Measurements from ENCODE around the gene SARNP. TPM values are rescaled to one million over a fixed set of nuclear protein-coding genes. Genes with fewer than 3 reads are reported as not detected.
"Not testable (repeated sequence)": the region's sequence is repeated elsewhere in the genome, so short reads cannot be mapped to it uniquely, and the experiment has no call there.

The SARNP gene
- polyA plus RNA-seq (2013), result 76.2 TPM

DNA sequence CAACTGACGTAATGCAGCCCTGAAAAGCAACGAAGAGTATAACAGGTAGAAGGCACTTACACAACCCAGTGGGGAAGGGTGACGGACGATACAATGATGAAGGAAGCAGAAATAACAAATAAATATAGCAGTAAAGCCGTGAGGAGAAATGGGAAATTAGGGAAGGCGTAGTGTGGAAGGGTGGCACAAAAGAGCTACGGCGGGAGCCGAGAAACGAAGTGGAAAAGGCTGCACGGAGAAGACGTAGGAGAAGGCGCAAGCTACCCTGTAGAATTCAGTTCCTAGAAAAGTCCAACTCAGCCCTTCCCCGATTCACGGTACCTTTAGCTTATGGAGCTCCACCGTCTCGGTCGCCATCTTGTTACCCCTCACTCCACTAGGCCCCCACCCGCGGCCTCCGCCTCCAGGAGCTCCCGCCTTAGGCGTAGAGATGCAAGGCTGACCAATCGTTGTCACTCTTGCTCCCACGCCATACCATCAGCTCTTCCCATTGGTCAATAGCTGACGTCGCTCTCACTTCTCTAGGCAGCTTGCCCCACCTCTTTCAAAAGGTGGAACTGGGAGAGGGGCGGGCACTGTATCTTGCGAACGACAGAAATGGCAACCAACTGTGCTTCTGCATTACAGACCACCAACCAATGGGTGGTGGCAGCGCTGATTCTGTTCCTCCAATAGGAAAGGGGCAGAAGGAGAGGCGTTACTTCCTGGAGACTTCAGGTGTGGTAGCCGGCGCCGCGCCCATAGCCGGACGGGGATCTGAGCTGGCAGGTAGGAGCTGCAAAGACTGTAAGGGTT lies at the start of gene SARNP, which contains the start of gene ORMDL2:
SARNP (minus strand) TSS at position 380 of the 795 bp plus-strand sequence; CDS start at position 357, 23 bp downstream.
ORMDL2 (plus strand) TSS at position 697 of the 795 bp plus-strand sequence. CDS start 959 bp downstream, outside the sequence.
- peaks cover 14 to 27% (median 19%) of the 10 kb centered on the region in 4 experiments for H3K4me1 ChIP-seq (ENCODE audit: control extremely low read depth in 1 of 4, control insufficient read depth in 4 of 4, insufficient read depth in 4 of 4, low read length in 3 of 4)
- WGBS (ENCODE audit: insufficient coverage), result 0% methylated on average over 35 of the region's 38 CpGs

DNA sequence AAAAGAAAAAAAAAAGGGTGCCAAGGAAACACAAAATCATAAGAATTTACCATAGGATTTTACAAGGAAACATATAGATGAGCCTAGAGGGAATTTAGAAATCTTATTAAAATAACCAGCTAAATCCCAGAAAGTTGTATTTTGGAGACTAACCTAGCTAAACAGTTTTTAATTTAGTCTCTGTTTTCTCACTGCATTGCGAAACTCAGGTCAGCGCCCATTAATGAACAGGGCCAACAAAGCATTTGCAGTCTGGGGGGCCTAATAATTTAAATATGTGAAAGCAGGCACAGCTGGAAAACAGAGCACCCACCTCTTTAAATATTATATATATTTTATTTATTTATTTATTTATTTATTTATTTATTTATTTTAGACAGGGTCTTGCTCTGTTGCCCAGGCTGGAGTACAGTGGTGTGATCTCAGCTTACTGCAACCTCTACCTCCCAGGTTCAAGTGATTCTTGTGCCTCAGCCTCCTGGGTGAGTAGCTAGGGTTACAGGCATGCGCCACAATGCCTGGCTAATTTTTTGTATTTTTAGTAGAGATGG lies 49.0 kb upstream of the SARNP start:
- DNase-seq; H3K27me3 ChIP-seq (replicated peaks in 2 of 5; ENCODE audit: control insufficient read depth in 4 of 5, insufficient read depth in 5 of 5, low read length in 4 of 5); POLR2A ChIA-PET; H3K27ac ChIP-seq (ENCODE audit: insufficient read depth in 1 of 2, low read depth in 1 of 2, low read length in 2 of 2, poor library complexity in 1 of 2, severe bottlenecking in 2 of 2); H3K36me3 ChIP-seq (ENCODE audit: control insufficient read depth in 4 of 4, insufficient read depth in 4 of 4, low read length in 3 of 4); H3K4me3 ChIP-seq (ENCODE audit: control insufficient read depth in 1 of 7, extremely low read depth in 1 of 7, insufficient read depth in 4 of 7, low read depth in 2 of 7, low read length in 6 of 7); CTCF ChIA-PET; H3K4me1 ChIP-seq (ENCODE audit: control extremely low read depth in 1 of 4, control insufficient read depth in 4 of 4, insufficient read depth in 4 of 4, low read length in 3 of 4): not testable (repeated sequence)
- 100% methylated on average over 1 of the region's 3 CpGs for WGBS (ENCODE audit: insufficient coverage)
- H3K9me3 ChIP-seq (ENCODE audit: control extremely low read depth in 1 of 5, control insufficient read depth in 4 of 5, insufficient read depth in 2 of 5, low read depth in 1 of 5, low read length in 4 of 5), result peaks cover 0 to 18% (median 4%) of the 10 kb centered on the region in 5 experiments

More for the DNA sequence above, at the start of gene SARNP, which contains the start of gene ORMDL2:
- H3K36me3 ChIP-seq (ENCODE audit: control insufficient read depth in 4 of 4, insufficient read depth in 4 of 4, low read length in 3 of 4), result peaks cover 15 to 56% (median 34%) of the 10 kb centered on the region in 4 experiments
- ChIA-PET CTCF (interaction anchor here (0.8 to 2.1 kb wide), 16 partner anchors 10 to 221 kb away, joined by 3 to 12 read pairs (median 4); partner anchors contain the start of gene DNAJC14), POLR2A (interaction anchor here (0.6 to 3.8 kb wide), 4 partner anchors 12 to 756 kb away, joined by 3 to 22 read pairs (median 3); partner anchors contain the start of gene DNAJC14)
- H3K27me3 ChIP-seq (replicated peaks in 2 of 5; ENCODE audit: control insufficient read depth in 4 of 5, insufficient read depth in 5 of 5, low read length in 4 of 5), result no peaks in the 10 kb centered on the region
- H3K4me3 ChIP-seq (ENCODE audit: control insufficient read depth in 1 of 7, extremely low read depth in 1 of 7, insufficient read depth in 4 of 7, low read depth in 2 of 7, low read length in 6 of 7), result peak within 1 kb of the TSS; percentile 84 to 100 (median 99)
- H3K27ac ChIP-seq (ENCODE audit: insufficient read depth in 1 of 2, low read depth in 1 of 2, low read length in 2 of 2, poor library complexity in 1 of 2, severe bottlenecking in 2 of 2), result peak within 1 kb of the TSS; percentile 92 to 95
- H3K9me3 ChIP-seq (ENCODE audit: control extremely low read depth in 1 of 5, control insufficient read depth in 4 of 5, insufficient read depth in 2 of 5, low read depth in 1 of 5, low read length in 4 of 5), result no peaks in the 10 kb centered on the region
- peak; percentile 100 for DNase-seq

DNA sequence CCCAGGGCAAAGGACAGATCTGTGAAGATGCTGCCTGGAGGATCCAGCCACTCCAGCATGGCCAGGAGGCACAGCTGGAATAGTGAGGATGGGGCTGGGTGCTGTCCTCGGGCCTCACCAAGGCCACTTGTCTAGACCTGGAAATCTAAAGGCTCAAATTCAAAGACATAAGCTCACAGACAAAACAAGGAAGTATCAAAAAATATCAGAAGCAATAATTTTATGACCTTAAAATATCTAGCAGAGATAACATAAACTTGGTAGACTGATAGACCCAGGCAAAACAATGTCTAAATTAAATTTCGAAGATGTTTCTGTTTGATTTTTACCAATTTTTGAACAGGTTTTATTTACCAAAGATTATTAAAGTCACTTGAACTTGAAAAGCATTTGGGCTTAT lies 47.8 kb upstream of the SARNP start:
- ChIA-PET CTCF (no interaction called here), POLR2A (no interaction called here)
- no CpG with 5 or more reads among the region's 2 CpGs for WGBS (ENCODE audit: insufficient coverage)

GRCh38 chr12:55862931-55863330 lies 45.4 kb upstream of the SARNP start:
- H3K36me3 ChIP-seq (ENCODE audit: control insufficient read depth in 4 of 4, insufficient read depth in 4 of 4, low read length in 3 of 4); DNase-seq; H3K4me3 ChIP-seq (ENCODE audit: control insufficient read depth in 1 of 7, extremely low read depth in 1 of 7, insufficient read depth in 4 of 7, low read depth in 2 of 7, low read length in 6 of 7); H3K27ac ChIP-seq (ENCODE audit: insufficient read depth in 1 of 2, low read depth in 1 of 2, low read length in 2 of 2, poor library complexity in 1 of 2, severe bottlenecking in 2 of 2); POLR2A ChIA-PET; H3K4me1 ChIP-seq (ENCODE audit: control extremely low read depth in 1 of 4, control insufficient read depth in 4 of 4, insufficient read depth in 4 of 4, low read length in 3 of 4); H3K27me3 ChIP-seq (replicated peaks in 2 of 5; ENCODE audit: control insufficient read depth in 4 of 5, insufficient read depth in 5 of 5, low read length in 4 of 5): not testable (repeated sequence)
- 95% methylated on average over 5 of the region's 13 CpGs for WGBS (ENCODE audit: insufficient coverage)
- H3K9me3 ChIP-seq (ENCODE audit: control extremely low read depth in 1 of 5, control insufficient read depth in 4 of 5, insufficient read depth in 2 of 5, low read depth in 1 of 5, low read length in 4 of 5), result peaks cover 0 to 18% (median 4%) of the 10 kb centered on the region in 5 experiments
- CTCF ChIA-PET, result interaction anchor here (1.2 kb wide), 1 partner anchor 87 kb away, joined by 3 read pairs; no protein-coding TSS in a partner anchor

More for the DNA sequence above, 47.8 kb upstream of the SARNP start:
- Histone ChIP-seq H3K36me3 (ENCODE audit: control insufficient read depth in 4 of 4, insufficient read depth in 4 of 4, low read length in 3 of 4) (no peaks in the 10 kb centered on the region), H3K27me3 (replicated peaks in 2 of 5; ENCODE audit: control insufficient read depth in 4 of 5, insufficient read depth in 5 of 5, low read length in 4 of 5) (no peaks in the 10 kb centered on the region), H3K4me1 (ENCODE audit: control extremely low read depth in 1 of 4, control insufficient read depth in 4 of 4, insufficient read depth in 4 of 4, low read length in 3 of 4) (no peaks in the 10 kb centered on the region), H3K27ac (ENCODE audit: insufficient read depth in 1 of 2, low read depth in 1 of 2, low read length in 2 of 2, poor library complexity in 1 of 2, severe bottlenecking in 2 of 2) (no peak overlapping the region), H3K4me3 (ENCODE audit: control insufficient read depth in 1 of 7, extremely low read depth in 1 of 7, insufficient read depth in 4 of 7, low read depth in 2 of 7, low read length in 6 of 7) (no peak overlapping the region), H3K9me3 (ENCODE audit: control extremely low read depth in 1 of 5, control insufficient read depth in 4 of 5, insufficient read depth in 2 of 5, low read depth in 1 of 5, low read length in 4 of 5) (peaks cover 0 to 18% (median 4%) of the 10 kb centered on the region in 5 experiments)
- no peak for DNase-seq

GRCh38 chr12:55862286-55862685 lies 44.8 kb upstream of the SARNP start:
- no peak for DNase-seq
- ChIA-PET CTCF (interaction anchor here (1.2 kb wide), 1 partner anchor 86 kb away, joined by 3 read pairs; no protein-coding TSS in a partner anchor), POLR2A (no interaction called here)
- Histone ChIP-seq H3K27me3 (replicated peaks in 2 of 5; ENCODE audit: control insufficient read depth in 4 of 5, insufficient read depth in 5 of 5, low read length in 4 of 5) (no peaks in the 10 kb centered on the region), H3K4me1 (ENCODE audit: control extremely low read depth in 1 of 4, control insufficient read depth in 4 of 4, insufficient read depth in 4 of 4, low read length in 3 of 4) (no peaks in the 10 kb centered on the region), H3K36me3 (ENCODE audit: control insufficient read depth in 4 of 4, insufficient read depth in 4 of 4, low read length in 3 of 4) (no peaks in the 10 kb centered on the region), H3K27ac (ENCODE audit: insufficient read depth in 1 of 2, low read depth in 1 of 2, low read length in 2 of 2, poor library complexity in 1 of 2, severe bottlenecking in 2 of 2) (no peak overlapping the region), H3K4me3 (ENCODE audit: control insufficient read depth in 1 of 7, extremely low read depth in 1 of 7, insufficient read depth in 4 of 7, low read depth in 2 of 7, low read length in 6 of 7) (no peak overlapping the region), H3K9me3 (ENCODE audit: control extremely low read depth in 1 of 5, control insufficient read depth in 4 of 5, insufficient read depth in 2 of 5, low read depth in 1 of 5, low read length in 4 of 5) (peaks cover 0 to 18% (median 4%) of the 10 kb centered on the region in 5 experiments)

DNA sequence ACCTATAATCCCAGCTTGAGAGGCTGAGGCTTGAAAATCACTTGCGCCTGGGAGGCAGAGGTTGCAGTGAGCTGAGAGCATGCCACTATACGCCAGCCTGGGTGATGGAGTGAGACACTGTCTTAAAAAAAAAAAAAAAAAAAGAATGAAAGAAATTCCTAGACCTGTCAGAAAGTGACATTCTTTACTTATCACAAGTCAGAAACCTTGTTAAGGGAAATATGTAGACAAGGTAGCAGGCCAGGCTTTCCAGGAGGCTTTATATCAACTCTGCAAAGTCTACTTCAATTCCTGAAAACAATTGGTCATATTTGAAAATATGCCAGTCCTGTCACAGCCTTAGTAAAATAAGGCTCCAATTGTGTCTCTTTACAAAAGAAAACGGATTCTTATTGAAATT lies 44.3 kb upstream of the SARNP start:
- H3K36me3 ChIP-seq (ENCODE audit: control insufficient read depth in 4 of 4, insufficient read depth in 4 of 4, low read length in 3 of 4), result no peaks in the 10 kb centered on the region
- WGBS (ENCODE audit: insufficient coverage), result 100% methylated on average over 1 of the region's 3 CpGs
- ChIA-PET CTCF (interaction anchor here (1.2 kb wide), 1 partner anchor 85 kb away, joined by 3 read pairs; no protein-coding TSS in a partner anchor), POLR2A (no interaction called here)
- no peaks in the 10 kb centered on the region for H3K4me1 ChIP-seq (ENCODE audit: control extremely low read depth in 1 of 4, control insufficient read depth in 4 of 4, insufficient read depth in 4 of 4, low read length in 3 of 4)
- H3K4me3 ChIP-seq (ENCODE audit: control insufficient read depth in 1 of 7, extremely low read depth in 1 of 7, insufficient read depth in 4 of 7, low read depth in 2 of 7, low read length in 6 of 7), result no peak overlapping the region
- H3K27me3 ChIP-seq (replicated peaks in 2 of 5; ENCODE audit: control insufficient read depth in 4 of 5, insufficient read depth in 5 of 5, low read length in 4 of 5), result no peaks in the 10 kb centered on the region
- no peak overlapping the region for H3K27ac ChIP-seq (ENCODE audit: insufficient read depth in 1 of 2, low read depth in 1 of 2, low read length in 2 of 2, poor library complexity in 1 of 2, severe bottlenecking in 2 of 2)
- H3K9me3 ChIP-seq (ENCODE audit: control extremely low read depth in 1 of 5, control insufficient read depth in 4 of 5, insufficient read depth in 2 of 5, low read depth in 1 of 5, low read length in 4 of 5), result peaks cover 0 to 18% (median 4%) of the 10 kb centered on the region in 5 experiments
- no peak for DNase-seq

- Histone ChIP-seq H3K4me3 (ENCODE audit: control insufficient read depth in 1 of 7, extremely low read depth in 1 of 7, insufficient read depth in 4 of 7, low read depth in 2 of 7, low read length in 6 of 7) (no peak overlapping the region), H3K9me3 (ENCODE audit: control extremely low read depth in 1 of 5, control insufficient read depth in 4 of 5, insufficient read depth in 2 of 5, low read depth in 1 of 5, low read length in 4 of 5) (peaks cover 0 to 18% (median 4%) of the 10 kb centered on the region in 5 experiments), H3K4me1 (ENCODE audit: control extremely low read depth in 1 of 4, control insufficient read depth in 4 of 4, insufficient read depth in 4 of 4, low read length in 3 of 4) (no peaks in the 10 kb centered on the region), H3K27ac (ENCODE audit: insufficient read depth in 1 of 2, low read depth in 1 of 2, low read length in 2 of 2, poor library complexity in 1 of 2, severe bottlenecking in 2 of 2) (no peak overlapping the region), H3K27me3 (replicated peaks in 2 of 5; ENCODE audit: control insufficient read depth in 4 of 5, insufficient read depth in 5 of 5, low read length in 4 of 5) (no peaks in the 10 kb centered on the region), H3K36me3 (ENCODE audit: control insufficient read depth in 4 of 4, insufficient read depth in 4 of 4, low read length in 3 of 4) (no peaks in the 10 kb centered on the region)
- ChIA-PET POLR2A (no interaction called here), CTCF (no interaction called here)
- DNase-seq, result no peak
- WGBS (ENCODE audit: insufficient coverage), result 97% methylated on average over 7 of the region's 8 CpGs
These were observed 43.9 kb upstream of the SARNP start for GRCh38 chr12:55861396-55861795.

Data from common myeloid progenitor, CD34-positive (primary cell).